GM18505 (cell line): ENCODE data around the gene KANSL1.
A peak's percentile ranks its signal among the peaks of the same experiment; 100 is the strongest.
"Not testable (repeated sequence)": the region's sequence is repeated elsewhere in the genome, so short reads cannot be mapped to it uniquely, and the experiment has no call there.

Source experiments
- ATAC-seq: cut with Tn5 transposase; IDR thresholded peaks from one replicate; pipeline ENCODE4 v1.9.1; 2021; ENCODE audit not compliant: unreplicated experiment
- POLR2A ChIP-seq: IDR thresholded peaks from 4 replicates; pipeline ENCODE4 v1.6.1; 2011; ENCODE audit warnings: borderline replicate concordance; ENCODE audit not compliant: insufficient read depth, insufficient read length; ENCODE audit errors: extremely low read depth

The KANSL1 gene, protein sequence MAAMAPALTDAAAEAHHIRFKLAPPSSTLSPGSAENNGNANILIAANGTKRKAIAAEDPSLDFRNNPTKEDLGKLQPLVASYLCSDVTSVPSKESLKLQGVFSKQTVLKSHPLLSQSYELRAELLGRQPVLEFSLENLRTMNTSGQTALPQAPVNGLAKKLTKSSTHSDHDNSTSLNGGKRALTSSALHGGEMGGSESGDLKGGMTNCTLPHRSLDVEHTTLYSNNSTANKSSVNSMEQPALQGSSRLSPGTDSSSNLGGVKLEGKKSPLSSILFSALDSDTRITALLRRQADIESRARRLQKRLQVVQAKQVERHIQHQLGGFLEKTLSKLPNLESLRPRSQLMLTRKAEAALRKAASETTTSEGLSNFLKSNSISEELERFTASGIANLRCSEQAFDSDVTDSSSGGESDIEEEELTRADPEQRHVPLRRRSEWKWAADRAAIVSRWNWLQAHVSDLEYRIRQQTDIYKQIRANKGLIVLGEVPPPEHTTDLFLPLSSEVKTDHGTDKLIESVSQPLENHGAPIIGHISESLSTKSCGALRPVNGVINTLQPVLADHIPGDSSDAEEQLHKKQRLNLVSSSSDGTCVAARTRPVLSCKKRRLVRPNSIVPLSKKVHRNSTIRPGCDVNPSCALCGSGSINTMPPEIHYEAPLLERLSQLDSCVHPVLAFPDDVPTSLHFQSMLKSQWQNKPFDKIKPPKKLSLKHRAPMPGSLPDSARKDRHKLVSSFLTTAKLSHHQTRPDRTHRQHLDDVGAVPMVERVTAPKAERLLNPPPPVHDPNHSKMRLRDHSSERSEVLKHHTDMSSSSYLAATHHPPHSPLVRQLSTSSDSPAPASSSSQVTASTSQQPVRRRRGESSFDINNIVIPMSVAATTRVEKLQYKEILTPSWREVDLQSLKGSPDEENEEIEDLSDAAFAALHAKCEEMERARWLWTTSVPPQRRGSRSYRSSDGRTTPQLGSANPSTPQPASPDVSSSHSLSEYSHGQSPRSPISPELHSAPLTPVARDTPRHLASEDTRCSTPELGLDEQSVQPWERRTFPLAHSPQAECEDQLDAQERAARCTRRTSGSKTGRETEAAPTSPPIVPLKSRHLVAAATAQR (N-terminal part only)

DNA sequence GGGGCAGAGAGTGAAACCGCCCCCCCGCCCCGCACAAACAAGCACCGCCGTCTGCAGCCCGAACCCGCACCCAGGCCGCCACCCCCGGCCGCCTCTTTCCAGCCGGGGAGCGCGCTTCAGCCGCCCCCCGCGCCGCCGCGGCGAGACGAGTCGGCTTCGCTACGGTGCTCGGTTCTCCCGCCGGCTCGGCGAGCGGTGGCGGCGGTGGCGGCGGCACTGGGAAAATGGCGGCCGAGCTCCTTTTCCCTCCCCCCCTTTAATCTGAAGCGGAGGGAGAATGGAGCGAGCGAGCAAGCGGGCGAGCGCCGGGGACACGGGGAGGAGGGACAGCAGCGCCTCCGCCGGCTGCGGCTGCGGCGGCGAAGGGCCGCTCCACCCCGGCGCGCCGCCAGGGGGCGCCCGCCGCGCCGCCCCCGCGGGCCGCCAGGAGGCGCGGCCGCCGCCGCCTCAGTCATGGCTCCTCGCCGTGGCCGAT is at the start of gene KANSL1:
TSS of gene KANSL1 (minus strand) at position 279 of the 475 bp plus-strand sequence. CDS start 21,286 bp downstream, outside the sequence.
- ATAC-seq = peak; percentile 66
- peak; percentile 59 for TF ChIP-seq POLR2A

DNA sequence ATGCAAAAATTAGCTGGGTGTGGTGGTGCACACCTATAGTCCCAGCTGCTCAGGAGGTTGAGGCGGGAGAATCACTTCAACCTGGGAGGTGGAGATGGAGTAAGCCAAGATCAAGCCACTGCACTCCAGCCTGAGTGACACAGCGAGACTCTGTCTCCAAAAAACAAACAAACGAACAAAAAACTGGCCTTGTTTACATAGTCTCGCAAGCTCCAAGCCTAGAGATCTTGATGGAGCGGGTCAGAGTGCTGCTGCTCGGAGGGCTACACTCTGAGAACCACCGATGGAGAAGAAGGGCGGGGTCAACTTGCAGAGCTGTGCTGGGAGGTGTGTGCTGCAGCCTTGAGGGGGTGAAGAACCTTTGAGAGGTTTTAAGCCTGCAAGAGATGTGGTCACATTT is 38.1 kb upstream of the KANSL1 start:
- not testable (repeated sequence) for ATAC-seq

DNA sequence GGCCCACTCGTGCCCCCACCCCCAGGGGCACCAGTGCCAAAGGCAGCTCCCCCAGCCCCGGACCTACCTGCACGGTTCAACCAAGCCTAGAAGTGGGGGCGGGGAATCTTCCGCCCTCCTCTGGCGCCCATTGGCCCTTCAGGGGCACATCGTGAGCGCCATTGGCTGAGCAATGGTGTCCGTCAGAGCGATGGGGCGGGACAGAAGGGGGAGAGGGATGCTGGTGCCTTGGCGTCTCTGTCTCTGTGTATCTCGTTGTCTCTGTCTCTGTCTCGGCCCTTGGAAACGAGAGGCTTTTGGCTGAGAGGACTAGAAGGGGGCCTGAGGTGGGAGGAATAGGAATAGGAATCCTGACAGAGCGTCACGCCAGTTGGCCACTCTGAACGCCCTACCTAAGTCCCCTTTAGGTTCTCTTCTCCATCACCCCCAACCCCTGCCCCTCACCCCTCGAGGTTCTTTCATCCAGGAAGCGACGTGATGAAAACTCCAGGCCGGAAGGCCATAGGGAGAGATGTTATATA is 32.1 kb upstream of the KANSL1 start:
- ATAC-seq = peak; percentile 95
- peak; percentile 27 for TF ChIP-seq POLR2A

DNA sequence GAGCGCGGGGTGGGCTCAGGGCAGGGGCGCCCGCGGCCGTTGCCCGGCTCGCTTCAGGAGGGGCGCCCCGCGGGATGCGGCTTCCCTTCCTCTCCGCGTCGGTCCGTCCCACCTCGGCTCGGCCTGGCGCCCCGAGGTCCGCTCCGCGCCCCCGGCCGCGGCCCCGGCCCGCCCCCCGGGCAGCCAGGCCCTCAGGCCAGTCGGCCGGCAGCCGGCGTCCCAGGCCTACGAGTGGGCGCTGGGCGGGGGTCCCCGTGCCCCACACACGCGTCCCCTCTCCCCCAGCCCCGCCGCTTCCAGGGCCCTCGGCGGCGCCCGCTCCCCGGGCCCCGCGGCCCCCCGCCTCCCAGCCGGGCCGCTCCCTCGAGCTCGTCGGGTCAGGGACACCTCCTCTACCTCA is 31.6 kb upstream of the KANSL1 start:
- peak; percentile 43 for ATAC-seq

DNA sequence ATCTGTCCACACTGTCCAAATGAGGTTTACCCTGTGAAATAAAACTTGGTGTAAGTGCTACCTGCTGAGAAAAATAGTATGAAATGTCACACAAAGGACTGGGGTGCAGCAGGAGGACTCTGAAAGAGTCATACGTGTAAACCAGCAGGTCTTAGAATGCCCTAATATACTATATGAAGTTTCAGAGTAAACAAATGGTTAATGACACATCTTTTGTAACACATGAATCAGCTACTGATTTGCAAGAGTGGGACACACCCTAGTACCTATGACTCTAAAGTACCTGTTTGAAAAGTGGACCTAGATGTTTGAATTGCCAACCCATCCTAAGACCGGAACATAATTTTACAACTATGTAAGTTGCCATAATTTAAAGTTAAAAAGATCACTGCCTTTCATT is 29.8 kb upstream of the KANSL1 start:
- ATAC-seq = not testable (repeated sequence)

DNA sequence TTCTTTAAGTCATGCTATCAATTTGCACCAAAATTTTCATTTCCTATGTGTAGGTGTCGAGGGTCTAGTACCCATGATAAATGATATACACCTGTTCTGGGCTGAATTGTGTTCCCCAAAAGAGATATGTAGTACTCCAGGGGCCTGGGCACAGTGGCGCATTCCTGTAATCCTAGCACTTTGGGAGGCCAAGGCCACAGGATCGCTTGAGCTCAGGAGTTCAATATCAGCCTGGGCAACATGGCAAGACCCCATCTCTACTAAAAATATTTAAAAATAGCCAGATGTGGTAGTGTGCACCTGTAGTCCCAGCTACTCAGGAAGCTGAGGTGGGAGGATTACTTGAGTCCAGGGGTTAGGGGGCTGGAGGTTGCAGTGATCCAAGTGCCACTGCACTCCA is 23.5 kb upstream of the KANSL1 start:
- TF ChIP-seq POLR2A = no peak
- no peak for ATAC-seq

DNA sequence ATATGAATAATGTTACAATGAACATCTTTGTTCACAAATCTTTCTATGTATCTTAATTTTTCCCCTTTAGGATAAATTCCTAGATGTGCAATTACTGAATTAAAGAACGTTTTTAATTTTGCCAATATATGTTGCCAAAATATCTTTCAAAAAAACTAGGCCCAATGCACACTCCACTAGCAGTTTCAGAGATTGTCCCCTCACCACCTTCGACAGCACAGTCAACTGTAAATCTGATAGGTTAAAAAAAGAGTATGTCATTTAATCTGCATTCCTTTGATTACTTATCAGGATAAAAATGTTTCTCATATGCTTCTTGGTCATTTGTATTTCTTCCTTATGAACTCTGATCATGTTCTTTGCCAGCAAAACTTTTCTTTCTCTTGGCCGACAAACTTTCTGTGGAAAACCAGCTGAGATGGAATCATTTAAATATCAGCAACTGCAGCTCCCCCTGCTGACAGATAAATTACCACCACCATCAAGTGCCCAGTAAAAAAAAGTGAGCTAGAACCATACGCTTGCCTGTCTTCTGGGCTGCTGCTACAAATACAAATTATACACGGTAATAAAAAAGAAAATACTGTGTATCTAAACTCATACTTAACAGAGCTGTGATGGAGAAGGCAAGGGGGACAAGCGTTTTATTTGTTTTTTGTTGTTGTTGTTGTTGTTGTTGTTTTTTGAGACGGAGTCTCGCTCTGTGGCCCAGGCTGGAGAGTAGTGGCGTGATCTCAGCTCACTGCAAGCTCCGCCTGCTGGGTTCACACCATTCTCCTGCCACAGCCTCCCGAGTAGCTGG is 19.6 kb upstream of the KANSL1 start:
- TF ChIP-seq POLR2A = no peak
- ATAC-seq = no peak

DNA sequence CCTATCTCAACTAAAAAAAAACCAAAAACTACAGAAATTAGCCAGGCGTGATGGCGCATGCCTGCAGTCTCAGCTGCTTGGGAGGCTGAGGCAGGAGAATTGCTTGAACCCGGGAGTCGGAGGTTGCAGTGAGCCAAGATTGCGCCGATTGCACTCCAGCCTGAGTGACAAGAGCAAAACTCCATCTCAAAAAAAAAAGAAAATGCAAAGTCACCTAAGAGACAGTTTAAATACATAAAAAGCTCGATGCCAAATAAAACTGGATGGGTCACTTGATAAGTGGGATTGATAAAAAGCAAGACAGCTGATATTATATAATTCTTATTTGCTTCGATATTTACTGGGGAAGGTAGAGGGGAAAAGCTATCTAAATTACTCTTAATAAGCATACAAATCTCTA is 15.8 kb upstream of the KANSL1 start:
- no peak for ATAC-seq
- TF ChIP-seq POLR2A = no peak

DNA sequence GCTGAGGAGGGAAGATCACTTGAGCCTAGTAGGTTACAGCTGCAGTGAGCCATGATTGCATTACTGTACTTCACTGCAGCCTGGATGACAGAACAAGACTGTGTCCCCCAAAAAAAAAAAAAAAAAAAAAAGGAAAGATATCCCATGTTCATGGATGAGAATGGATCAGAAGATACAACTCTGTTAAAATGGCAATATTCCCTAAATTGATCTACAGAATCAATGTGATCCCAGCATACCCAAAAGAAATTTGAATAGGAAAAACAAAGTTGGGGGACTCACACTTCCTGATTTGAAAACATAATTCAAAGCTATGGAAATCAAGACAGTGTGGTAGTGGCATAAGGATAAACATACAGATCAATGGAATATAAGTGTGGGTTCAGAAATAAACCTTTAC is 12.7 kb upstream of the KANSL1 start:
- no peak for ATAC-seq
- no peak for TF ChIP-seq POLR2A

DNA sequence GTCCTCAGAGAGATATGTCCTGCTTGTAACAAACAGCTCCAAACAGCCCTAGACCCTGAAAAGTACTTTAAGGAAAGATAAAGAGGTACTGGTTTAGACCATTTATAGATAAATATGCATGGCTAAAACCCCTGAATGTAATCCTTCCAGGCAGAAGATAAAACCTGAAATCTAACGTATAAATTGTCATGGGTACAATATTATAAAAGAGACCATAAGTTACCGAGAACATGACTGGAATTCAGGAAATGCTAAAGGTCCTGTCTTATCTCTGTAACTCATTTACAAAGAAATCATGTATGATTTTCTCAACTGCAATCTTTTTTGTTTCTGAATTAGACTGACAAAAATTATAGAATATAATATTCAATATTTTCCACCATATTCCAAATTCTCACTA is 9.2 kb upstream of the KANSL1 start:
- no peak for TF ChIP-seq POLR2A
- no peak for ATAC-seq

DNA sequence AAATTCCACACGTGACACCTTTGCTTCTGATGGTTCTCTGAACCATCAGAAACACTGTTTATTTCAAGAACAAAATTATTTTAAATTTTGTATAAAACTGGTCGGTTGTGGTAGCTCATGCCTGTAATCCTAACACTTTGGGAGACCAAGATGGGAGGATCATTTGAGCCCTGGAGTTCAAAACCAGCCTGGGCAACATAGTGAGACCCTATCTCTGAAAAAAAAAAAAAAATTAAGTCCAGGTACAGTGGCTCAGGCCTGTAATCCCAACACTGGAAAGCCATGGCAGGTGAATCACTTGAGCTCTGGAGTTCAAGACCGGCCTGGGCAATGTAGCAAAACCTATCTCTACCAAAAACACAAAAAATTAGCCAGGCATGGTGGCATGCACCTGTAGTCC is 8.3 kb upstream of the KANSL1 start:
- ATAC-seq = no peak
- TF ChIP-seq POLR2A = no peak

DNA sequence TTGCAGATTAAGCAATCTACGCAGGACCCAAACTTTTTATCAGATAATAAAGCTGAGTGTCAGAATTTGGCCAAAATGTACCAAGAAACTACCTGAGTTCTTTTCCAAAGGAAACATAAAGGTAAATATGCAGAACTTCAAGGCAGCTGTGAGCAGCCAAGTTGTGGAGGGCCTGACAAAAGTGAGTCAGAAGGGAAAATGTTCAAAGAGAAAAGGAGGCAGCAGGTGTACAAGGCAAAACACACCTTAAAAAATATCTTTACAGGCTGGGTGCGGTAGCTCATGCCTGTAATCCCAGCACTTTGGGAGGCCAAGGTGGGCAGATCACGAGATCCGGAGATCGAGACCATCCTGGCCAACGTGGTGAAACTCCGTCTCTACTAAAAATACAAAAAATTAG is 7.0 kb upstream of the KANSL1 start:
- no peak for TF ChIP-seq POLR2A
- no peak for ATAC-seq

DNA sequence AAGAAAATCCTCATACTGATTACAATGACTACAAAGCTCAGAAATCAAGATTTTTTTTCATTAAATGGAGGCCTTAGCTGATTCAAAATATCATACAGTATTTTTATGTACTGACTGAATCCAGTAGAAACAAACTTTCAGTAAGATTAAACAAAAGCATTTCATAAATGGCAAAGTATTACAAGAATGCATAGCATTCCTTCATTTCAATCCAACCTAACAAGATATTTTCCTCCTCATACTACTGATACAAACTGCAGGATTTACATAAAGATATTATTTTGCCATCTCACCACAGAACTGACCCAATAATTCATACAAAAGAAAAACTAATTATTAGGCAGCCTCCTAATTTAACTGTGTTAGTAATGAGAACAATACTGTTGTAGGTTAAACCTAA is 6.2 kb upstream of the KANSL1 start:
- ATAC-seq = no peak
- TF ChIP-seq POLR2A = no peak

DNA sequence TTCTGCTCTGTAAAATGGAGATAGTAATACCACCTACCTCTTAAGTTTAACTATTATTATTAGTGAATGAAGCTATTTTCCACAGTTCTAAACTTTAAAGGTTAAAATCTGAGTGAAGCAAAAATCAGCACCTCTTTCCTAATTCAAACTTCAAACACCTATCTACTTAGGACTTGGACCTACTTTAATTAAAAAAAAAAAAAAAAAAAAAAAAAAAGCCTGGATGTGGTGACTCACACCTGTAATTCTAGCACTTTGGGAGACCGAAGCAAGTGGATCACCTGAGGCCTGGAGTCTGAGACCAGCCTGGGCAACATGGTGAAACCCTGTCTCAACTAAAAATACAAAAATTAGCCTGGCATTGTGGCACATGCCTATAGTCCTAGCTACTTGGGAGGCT is 5.0 kb upstream of the KANSL1 start:
- no peak for ATAC-seq
- no peak for TF ChIP-seq POLR2A
